ENCODE data around the gene CLEC2D. TPM values are rescaled to one million over a fixed set of nuclear protein-coding genes. Genes with fewer than 3 reads are reported as not detected.
"Not testable (repeated sequence)": the region's sequence is repeated elsewhere in the genome, so short reads cannot be mapped to it uniquely, and the experiment has no call there.

CLEC2D gene
- total RNA-seq, 2 donors from 2014 or later, result 95.2 to 122 TPM

DNA sequence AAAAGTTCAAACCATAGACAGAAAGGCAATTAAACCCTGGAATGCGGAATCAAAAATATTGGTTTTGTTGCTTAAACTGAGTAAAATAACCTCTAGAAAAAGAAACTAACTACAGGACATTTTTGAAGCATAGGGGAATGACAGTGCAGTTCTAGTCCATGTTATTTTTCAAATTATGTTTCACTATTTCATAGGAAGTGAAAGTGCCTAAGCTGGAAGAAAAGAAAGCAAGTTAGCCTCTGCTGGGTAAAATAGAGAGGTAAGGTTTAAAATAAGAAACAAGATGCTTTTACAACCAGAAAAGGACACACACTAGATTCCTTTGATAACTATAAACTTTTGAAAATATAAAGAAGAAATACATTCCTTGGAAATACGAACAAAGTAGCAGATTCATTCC, 62.3 kb downstream of the CLEC2D start:
- Mint-ChIP-seq H3K27ac (peak overlapping the region; percentile 33 to 76), H3K27me3 (no peaks in the 10 kb centered on the region), H3K9me3 (no peaks in the 10 kb centered on the region), H3K4me1 (ENCODE audit: low read depth in 2 of 2) (peaks cover 14 to 32% of the 10 kb centered on the region in 2 donors), H3K36me3 (no peaks in the 10 kb centered on the region), H3K4me3 (peak overlapping the region; percentile 45)
- DNase-seq (ENCODE audit: low spot score), result no peak
- no peak for ATAC-seq

DNA sequence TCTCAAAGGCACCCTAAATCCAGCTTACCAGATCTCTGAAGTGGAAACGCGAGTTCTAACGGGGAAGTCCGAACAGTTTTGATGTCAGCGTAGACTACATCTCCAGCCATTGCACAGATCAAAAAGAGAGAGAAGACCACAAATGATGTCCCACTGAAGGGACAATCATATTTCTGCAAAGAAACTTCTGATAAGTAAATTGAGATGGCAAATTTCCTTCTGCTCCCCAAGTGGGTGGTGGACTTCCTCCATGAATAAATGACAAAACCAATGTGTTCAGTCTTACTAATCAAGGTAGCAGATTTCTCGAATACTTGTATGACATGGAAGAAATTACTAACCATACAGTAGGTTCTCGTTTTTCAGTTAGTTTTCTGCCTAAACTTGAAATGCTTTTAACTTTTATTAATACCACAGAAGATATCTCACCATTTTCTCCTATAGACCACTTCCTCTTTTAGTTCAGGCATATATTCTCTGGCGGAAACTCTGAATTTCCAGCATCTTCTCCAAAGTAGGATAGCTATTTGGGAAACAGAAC, 63.5 kb downstream of the CLEC2D start, which contains the start of gene CLECL1:
TSS of gene CLECL1 (minus strand) at position 177 of the 541 bp plus-strand sequence.
- no peak for DNase-seq (ENCODE audit: low spot score)
- no peak for ATAC-seq
- H3K27ac Mint-ChIP-seq, result peak within 1 kb of the TSS; percentile 58 to 76
- no peaks in the 10 kb centered on the region for H3K9me3 Mint-ChIP-seq
- H3K4me1 Mint-ChIP-seq (ENCODE audit: low read depth in 2 of 2), result peaks cover 20 to 36% of the 10 kb centered on the region in 2 donors
- H3K4me3 Mint-ChIP-seq, result peak within 1 kb of the TSS; percentile 45
- H3K36me3 Mint-ChIP-seq, result no peaks in the 10 kb centered on the region
- H3K27me3 Mint-ChIP-seq, result no peaks in the 10 kb centered on the region

DNA sequence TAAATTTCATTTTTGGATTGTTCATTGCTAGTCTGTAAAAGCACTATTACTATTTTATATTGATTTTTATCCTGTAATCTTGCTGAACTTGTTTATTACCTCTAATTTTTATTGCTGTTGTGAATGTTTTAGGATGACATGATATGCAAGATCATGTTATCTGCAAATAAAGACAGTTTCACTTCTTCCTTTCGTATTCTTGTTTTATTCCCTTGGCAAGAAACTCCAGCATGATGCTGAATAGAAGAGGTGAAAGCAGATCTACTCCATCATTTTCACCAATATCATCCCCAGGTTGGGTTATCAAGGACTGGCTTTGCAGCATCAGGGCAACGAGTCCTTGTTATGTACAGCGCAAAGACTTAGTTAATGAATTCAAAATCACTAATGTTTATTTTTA, 66.1 kb downstream of the CLEC2D start:
- H3K4me3 Mint-ChIP-seq, result no peak overlapping the region
- H3K4me1 Mint-ChIP-seq (ENCODE audit: low read depth in 2 of 2), result peaks cover 29 to 47% of the 10 kb centered on the region in 2 donors
- H3K27me3 Mint-ChIP-seq, result no peaks in the 10 kb centered on the region
- H3K27ac Mint-ChIP-seq, result no peak overlapping the region
- ATAC-seq (no peak), DNase-seq (ENCODE audit: low spot score) (no peak)
- peaks cover 6% of the 10 kb centered on the region for H3K36me3 Mint-ChIP-seq
- no peaks in the 10 kb centered on the region for H3K9me3 Mint-ChIP-seq

DNA sequence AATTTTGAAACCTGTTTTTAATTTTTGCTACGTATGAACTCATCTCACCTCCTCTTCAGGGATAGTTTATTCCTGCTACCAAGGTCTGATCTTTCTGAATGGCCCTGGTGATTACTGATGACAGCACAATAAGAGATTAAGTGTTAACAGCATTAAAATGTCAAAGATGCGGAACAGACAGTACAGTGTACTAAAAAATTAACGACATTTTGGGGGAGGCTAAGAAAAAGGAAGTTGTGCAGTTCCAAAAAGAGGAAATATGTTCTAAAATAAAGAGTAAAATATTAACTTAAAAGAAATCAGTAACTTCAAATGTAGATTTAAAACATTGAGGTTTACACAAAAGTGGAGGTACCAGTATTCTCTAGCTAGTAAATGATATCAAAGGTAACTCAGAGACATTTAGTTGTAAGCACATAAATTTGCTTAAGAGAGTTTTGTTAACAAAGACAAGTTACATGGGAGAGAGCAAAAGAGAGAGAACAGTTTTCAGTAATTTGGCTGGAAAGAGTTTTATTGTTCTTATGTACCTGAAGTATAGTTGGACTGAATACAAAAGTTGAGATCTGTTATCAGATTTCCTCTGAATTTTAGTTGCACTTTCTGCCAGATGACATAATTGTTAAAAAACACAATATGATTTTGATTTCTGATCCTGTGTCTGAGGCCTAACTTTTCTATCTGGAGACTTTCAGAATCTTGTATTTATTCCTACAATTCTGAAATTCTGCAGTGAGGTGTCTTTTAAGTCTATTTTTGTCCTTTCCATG, 67.6 kb downstream of the CLEC2D start:
- H3K4me3 Mint-ChIP-seq, result peak overlapping the region; percentile 71
- peak overlapping the region; percentile 77 to 81 for H3K27ac Mint-ChIP-seq
- H3K9me3 Mint-ChIP-seq, result no peaks in the 10 kb centered on the region
- peaks cover 35 to 44% of the 10 kb centered on the region in 2 donors for H3K4me1 Mint-ChIP-seq (ENCODE audit: low read depth in 2 of 2)
- H3K27me3 Mint-ChIP-seq, result no peaks in the 10 kb centered on the region
- H3K36me3 Mint-ChIP-seq, result peaks cover 7% of the 10 kb centered on the region
- ATAC-seq (no peak), DNase-seq (ENCODE audit: low spot score) (no peak)

DNA sequence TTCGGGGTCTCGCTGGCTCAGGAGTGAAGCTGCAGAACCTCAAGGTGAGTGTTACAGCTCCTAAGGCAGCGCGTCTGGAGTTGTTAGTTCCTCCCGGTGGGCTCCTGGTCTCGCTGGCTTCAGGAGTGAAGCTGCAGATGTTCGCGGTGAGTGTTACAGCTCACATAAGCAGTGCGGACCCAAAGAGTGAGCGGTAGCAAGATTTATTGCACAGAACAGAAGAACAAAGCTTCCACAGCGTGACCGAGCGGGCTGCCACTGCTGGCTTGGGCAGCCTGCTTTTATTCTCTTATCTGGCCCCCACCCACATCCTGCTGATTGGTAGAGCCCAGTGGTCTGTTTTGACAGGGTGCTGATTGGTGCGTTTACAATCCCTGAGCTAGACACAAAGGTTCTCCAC, 69.4 kb downstream of the CLEC2D start:
- not testable (repeated sequence) for ATAC-seq; H3K36me3 Mint-ChIP-seq; H3K4me3 Mint-ChIP-seq; H3K27me3 Mint-ChIP-seq; DNase-seq (ENCODE audit: low spot score); H3K9me3 Mint-ChIP-seq
- Mint-ChIP-seq H3K4me1 (ENCODE audit: low read depth in 2 of 2) (peaks cover 39 to 50% of the 10 kb centered on the region in 2 donors), H3K27ac (peak overlapping the region; percentile 77 to 81)

DNA sequence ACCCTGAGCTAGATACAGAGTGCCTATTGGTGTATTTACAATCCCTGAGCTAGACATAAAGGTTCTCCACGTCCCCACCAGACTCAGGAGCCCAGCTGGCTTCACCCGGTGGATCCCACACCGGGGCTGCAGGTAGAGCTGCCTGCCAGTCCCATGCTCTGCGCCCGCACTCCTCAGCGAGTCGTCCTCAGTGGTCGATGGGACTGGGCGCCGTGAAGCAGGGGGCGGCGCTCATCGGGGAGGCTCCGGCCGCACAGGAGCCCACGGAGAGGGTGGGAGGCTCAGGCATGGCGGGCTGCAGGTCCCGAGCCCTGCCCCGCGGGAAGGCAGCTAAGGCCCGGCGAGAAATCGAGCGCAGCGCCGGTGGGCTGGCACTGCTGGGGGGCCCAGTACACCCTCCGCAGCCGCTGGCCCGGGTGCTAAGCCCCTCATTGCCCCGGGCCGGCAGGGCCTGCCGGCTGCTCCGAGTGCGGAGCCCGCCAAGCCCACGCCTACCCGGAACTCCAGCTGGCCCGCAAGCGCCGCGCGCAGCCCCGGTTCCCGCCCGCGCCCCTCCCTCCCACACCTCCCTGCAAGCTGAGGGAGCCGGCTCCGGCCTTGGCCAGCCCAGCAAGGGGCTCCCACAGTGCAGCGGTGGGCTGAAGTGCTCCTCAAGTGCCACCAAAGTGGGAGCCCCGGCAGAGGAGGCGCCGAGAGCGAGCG, 70.0 kb downstream of the CLEC2D start:
- ATAC-seq; H3K36me3 Mint-ChIP-seq; DNase-seq (ENCODE audit: low spot score); H3K9me3 Mint-ChIP-seq; H3K27me3 Mint-ChIP-seq: not testable (repeated sequence)
- peaks cover 39 to 51% of the 10 kb centered on the region in 2 donors for H3K4me1 Mint-ChIP-seq (ENCODE audit: low read depth in 2 of 2)
- peak overlapping the region; percentile 64 for H3K4me3 Mint-ChIP-seq
- H3K27ac Mint-ChIP-seq, result peak overlapping the region; percentile 81

DNA sequence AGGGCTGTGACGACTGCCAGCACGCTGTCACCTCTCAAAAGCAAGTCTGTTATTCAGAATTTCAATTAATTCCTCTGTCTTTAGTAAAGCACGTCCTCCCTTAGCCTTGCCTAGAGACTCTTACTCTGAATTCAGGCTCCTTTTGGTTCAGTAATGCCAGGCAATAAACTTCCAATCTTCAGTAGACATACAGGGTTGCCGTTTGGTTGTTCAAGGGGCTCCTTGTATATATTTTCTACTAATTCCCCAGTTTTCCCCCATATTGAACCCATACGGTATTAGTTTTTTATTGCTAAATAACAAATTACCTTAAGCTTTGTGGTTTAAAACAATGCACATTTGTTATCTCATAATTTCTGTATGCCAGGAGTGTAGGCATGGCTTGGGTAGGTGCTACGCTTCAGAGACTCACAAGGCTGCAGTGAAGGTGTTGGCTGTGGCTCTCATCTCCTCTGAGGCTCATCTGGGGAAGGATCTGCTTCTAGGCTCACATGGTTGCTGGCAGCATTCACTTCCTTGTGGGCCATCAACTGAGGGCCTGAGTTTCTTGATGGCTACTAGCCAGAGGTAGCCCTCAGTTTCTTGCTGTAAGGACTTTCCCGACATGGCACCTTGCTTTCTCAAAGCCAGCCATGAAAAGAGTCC, 70.7 kb downstream of the CLEC2D start:
- DNase-seq (ENCODE audit: low spot score) (no peak), ATAC-seq (no peak)
- Mint-ChIP-seq H3K27me3 (no peaks in the 10 kb centered on the region), H3K4me1 (ENCODE audit: low read depth in 2 of 2) (peaks cover 42 to 57% of the 10 kb centered on the region in 2 donors), H3K36me3 (peaks cover 7% of the 10 kb centered on the region), H3K4me3 (peak overlapping the region; percentile 64), H3K27ac (peak overlapping the region; percentile 45 to 81), H3K9me3 (no peaks in the 10 kb centered on the region)

DNA sequence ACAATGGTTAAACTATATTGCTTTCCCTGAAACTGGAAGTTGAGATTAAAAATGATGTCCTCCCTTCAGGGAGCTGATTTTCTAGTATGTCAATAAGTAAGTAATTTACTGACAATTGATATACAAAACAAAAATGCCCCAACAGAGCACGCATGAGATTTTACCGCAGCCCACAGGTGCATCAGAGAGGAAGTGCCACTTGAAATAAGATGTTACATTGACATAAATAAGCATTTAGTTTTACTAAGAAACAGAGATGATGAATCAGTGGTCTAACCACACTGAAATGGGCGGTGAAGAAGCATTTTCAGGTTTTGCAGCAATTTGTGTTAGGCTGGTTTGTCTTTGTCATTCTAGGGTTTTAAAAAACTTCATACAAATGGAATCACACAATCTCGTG, 72.2 kb downstream of the CLEC2D start:
- Mint-ChIP-seq H3K4me3 (peak overlapping the region; percentile 82), H3K36me3 (peaks cover 7% of the 10 kb centered on the region), H3K27me3 (no peaks in the 10 kb centered on the region), H3K4me1 (ENCODE audit: low read depth in 2 of 2) (peaks cover 40 to 50% of the 10 kb centered on the region in 2 donors), H3K9me3 (no peaks in the 10 kb centered on the region), H3K27ac (peak overlapping the region; percentile 83 to 89)
- peak; percentile 91 to 94 for ATAC-seq
- peak; percentile 77 for DNase-seq (ENCODE audit: low spot score)

DNA sequence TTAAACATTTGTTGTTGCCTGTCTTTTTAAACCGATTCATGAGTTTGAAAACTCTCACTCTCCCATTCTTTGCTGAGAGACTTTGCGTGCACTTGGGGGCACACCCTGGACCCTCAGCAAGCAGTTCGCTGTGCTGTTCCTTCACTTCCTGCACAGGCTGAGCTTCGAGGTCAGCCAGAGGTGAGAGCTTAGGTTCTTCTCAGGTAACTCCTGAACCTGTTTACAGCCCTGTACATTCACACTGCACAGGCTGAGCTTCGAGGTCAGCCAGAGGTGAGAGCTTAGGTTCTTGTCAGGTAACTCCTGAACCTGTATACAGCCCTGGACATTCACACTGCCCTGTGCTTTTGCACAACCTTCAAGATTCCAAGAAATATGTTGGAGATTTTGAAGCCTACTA, 73.1 kb downstream of the CLEC2D start:
- Mint-ChIP-seq H3K27ac (peak overlapping the region; percentile 83 to 89), H3K9me3 (no peaks in the 10 kb centered on the region), H3K4me1 (ENCODE audit: low read depth in 2 of 2) (peaks cover 34 to 50% of the 10 kb centered on the region in 2 donors), H3K4me3 (peak overlapping the region; percentile 82), H3K27me3 (no peaks in the 10 kb centered on the region), H3K36me3 (peaks cover 7% of the 10 kb centered on the region)
- DNase-seq (ENCODE audit: low spot score), result no peak
- ATAC-seq, result peak in 1 of 2 donors; percentile 22

DNA sequence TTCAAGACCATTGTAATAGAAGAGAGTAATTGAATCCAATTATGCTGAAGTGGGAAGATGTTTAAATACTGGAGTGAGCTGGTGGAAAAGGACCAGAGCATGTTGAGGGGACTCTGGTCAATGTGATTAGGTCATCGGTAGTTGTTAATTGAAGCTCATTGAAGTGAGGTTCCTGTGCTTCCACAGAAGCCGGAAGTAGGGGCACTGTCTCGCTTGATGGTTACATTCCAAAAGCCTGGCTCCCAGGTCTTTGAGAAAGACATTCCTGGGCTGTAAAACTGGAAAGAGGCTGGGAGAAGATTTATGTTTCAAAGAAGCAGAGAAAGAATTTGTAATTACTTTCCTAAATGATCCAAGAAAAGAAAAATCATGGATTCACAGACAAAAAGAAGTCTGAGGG, 75.7 kb downstream of the CLEC2D start:
- H3K9me3 Mint-ChIP-seq, result no peaks in the 10 kb centered on the region
- ATAC-seq, result no peak
- peak overlapping the region; percentile 28 to 38 for H3K27ac Mint-ChIP-seq
- no peaks in the 10 kb centered on the region for H3K27me3 Mint-ChIP-seq
- H3K4me3 Mint-ChIP-seq, result peak overlapping the region; percentile 5
- peaks cover 5% of the 10 kb centered on the region for H3K36me3 Mint-ChIP-seq
- H3K4me1 Mint-ChIP-seq (ENCODE audit: low read depth in 2 of 2), result peaks cover 32 to 44% of the 10 kb centered on the region in 2 donors
- DNase-seq (ENCODE audit: low spot score), result no peak

Other genes starting within 250 kb of the CLEC2D start
- 10 to 100 TPM; 10.5 to 23.9 TPM for gene KLRB1, start 61.8 kb upstream of the CLEC2D start, total RNA-seq
- 1 to 10 TPM; 1.3 to 2.8 TPM for gene CLECL1, start 63.4 kb downstream of the CLEC2D start, total RNA-seq
- gene CD69, start 91.2 kb downstream of the CLEC2D start, total RNA-seq, result 10 to 100 TPM; 53.6 to 55.6 TPM
- 1 to 10 TPM; 1.7 to 2.1 TPM for gene KLRF1, start 157.8 kb downstream of the CLEC2D start, total RNA-seq
- 10 to 100 TPM; 26.7 to 70.3 TPM for gene CLEC2B, start 199.6 kb downstream of the CLEC2D start, total RNA-seq
- gene KLRF2, start 211.8 kb downstream of the CLEC2D start, total RNA-seq, result not detected